ENCODE measurements around the gene IZUMO4. TPM values are rescaled to one million over a fixed set of nuclear protein-coding genes. Genes with fewer than 3 reads are reported as not detected.

IZUMO4 gene
- total and polyA plus RNA-seq, 4 donors, result 1.2 to 1.4 (median 1.2) TPM

DNA sequence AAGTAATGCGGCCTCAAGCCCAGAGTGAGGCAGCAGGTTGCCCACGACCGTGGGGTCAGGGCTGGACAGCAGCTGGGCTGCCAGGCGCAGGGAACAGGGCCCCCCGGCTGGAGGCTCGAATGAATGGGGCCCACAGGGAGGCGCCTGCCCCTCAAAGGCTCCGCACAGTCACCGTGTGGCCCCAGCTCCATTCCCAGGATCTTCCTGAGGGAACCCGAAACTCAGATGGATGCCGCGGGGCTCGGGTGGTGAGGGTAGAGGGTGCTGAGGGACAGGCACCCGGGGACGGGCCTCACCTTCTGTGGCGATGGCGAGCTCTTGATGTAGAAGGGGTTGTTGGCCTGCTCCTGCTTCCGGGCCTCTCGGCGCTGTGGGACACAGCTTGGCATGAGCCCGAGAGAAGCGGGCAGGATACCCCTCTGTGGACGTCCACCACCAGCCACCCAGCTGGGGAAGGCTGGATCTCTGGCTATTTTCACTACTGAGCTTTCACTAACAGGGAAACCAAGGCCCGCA is 19.3 kb downstream of the IZUMO4 start:
- Histone ChIP-seq H3K4me1 (ENCODE audit: control insufficient read depth in 4 of 4, insufficient read depth in 4 of 4, low read length in 3 of 4) (no peaks in the 10 kb centered on the region), H3K9me3 (ENCODE audit: control insufficient read depth in 4 of 4, low read length in 3 of 4) (no peaks in the 10 kb centered on the region), H3K9ac (ENCODE audit: low read depth in 1 of 2, low read length in 2 of 2) (no peak overlapping the region), H3K27me3 (ENCODE audit: control insufficient read depth in 4 of 4, insufficient read depth in 4 of 4, low read length in 3 of 4) (no peaks in the 10 kb centered on the region), H3K4me3 (ENCODE audit: low read depth in 1 of 3, low read length in 3 of 3) (no peak overlapping the region), H3K36me3 (ENCODE audit: control insufficient read depth in 4 of 4, insufficient read depth in 3 of 4, low read depth in 1 of 4, low read length in 3 of 4) (peaks cover 43 to 93% (median 58%) of the 10 kb centered on the region in 4 donors), H3K27ac (ENCODE audit: low read depth in 1 of 2, low read length in 2 of 2) (no peak overlapping the region)
- WGBS, result 97% methylated on average over 24 of the region's 24 CpGs
- TF ChIP-seq RAD21 (IDR thresholded peaks at IDR 0.05) (no peak), HNF4A (conservative IDR thresholded peaks at IDR 0.05) (no peak), RXRA (IDR thresholded peaks at IDR 0.05) (no peak), FOXA1 (IDR thresholded peaks at IDR 0.05) (no peak), GABPA (IDR thresholded peaks at IDR 0.05 in 1 of 2, conservative IDR thresholded peaks at IDR 0.05 in 1 of 2) (no peak), ATF3 (IDR thresholded peaks at IDR 0.05) (no peak), CTCF (IDR thresholded peaks at IDR 0.05; ENCODE audit: low read depth, low read length, missing input control) (no peak), NR2F2 (IDR thresholded peaks at IDR 0.05) (no peak), FOXA2 (IDR thresholded peaks at IDR 0.05) (no peak), TAF1 (conservative IDR thresholded peaks at IDR 0.05) (no peak), YY1 (IDR thresholded peaks at IDR 0.05) (no peak), EGR1 (IDR thresholded peaks at IDR 0.05; ENCODE audit: low read depth in 2 of 2) (no peak), SP1 (IDR thresholded peaks at IDR 0.05) (no peak), HNF4G (IDR thresholded peaks at IDR 0.05) (no peak), JUND (IDR thresholded peaks at IDR 0.05) (no peak)
- TF ChIP-seq, protein P1, sequence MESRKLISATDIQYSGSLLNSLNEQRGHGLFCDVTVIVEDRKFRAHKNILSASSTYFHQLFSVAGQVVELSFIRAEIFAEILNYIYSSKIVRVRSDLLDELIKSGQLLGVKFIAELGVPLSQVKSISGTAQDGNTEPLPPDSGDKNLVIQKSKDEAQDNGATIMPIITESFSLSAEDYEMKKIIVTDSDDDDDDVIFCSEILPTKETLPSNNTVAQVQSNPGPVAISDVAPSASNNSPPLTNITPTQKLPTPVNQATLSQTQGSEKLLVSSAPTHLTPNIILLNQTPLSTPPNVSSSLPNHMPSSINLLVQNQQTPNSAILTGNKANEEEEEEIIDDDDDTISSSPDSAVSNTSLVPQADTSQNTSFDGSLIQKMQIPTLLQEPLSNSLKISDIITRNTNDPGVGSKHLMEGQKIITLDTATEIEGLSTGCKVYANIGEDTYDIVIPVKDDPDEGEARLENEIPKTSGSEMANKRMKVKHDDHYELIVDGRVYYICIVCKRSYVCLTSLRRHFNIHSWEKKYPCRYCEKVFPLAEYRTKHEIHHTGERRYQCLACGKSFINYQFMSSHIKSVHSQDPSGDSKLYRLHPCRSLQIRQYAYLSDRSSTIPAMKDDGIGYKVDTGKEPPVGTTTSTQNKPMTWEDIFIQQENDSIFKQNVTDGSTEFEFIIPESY (IDR thresholded peaks at IDR 0.05), result no peak
- TF ChIP-seq, protein P2, sequence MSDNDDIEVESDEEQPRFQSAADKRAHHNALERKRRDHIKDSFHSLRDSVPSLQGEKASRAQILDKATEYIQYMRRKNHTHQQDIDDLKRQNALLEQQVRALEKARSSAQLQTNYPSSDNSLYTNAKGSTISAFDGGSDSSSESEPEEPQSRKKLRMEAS (IDR thresholded peaks at IDR 0.05), result no peak
- TF ChIP-seq, protein P3, sequence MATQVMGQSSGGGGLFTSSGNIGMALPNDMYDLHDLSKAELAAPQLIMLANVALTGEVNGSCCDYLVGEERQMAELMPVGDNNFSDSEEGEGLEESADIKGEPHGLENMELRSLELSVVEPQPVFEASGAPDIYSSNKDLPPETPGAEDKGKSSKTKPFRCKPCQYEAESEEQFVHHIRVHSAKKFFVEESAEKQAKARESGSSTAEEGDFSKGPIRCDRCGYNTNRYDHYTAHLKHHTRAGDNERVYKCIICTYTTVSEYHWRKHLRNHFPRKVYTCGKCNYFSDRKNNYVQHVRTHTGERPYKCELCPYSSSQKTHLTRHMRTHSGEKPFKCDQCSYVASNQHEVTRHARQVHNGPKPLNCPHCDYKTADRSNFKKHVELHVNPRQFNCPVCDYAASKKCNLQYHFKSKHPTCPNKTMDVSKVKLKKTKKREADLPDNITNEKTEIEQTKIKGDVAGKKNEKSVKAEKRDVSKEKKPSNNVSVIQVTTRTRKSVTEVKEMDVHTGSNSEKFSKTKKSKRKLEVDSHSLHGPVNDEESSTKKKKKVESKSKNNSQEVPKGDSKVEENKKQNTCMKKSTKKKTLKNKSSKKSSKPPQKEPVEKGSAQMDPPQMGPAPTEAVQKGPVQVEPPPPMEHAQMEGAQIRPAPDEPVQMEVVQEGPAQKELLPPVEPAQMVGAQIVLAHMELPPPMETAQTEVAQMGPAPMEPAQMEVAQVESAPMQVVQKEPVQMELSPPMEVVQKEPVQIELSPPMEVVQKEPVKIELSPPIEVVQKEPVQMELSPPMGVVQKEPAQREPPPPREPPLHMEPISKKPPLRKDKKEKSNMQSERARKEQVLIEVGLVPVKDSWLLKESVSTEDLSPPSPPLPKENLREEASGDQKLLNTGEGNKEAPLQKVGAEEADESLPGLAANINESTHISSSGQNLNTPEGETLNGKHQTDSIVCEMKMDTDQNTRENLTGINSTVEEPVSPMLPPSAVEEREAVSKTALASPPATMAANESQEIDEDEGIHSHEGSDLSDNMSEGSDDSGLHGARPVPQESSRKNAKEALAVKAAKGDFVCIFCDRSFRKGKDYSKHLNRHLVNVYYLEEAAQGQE (IDR thresholded peaks at IDR 0.05), result no peak
- DNase-seq (ENCODE audit: low spot score), result no peak

All from liver (tissue), 9 donors.